K562 (cell line): ENCODE results near the gene ZNF652.

Experiments
- PHF8 ChIP-seq: fragments of 200-600 bp; sonication (generic); IDR thresholded peaks from 2 replicates; pipeline ENCODE4 v1.6.1; 2012; ENCODE audit warnings: mixed run types, mild to moderate bottlenecking, inconsistent platforms, low read length, moderate library complexity, borderline replicate concordance
- POLR2AphosphoS5 ChIP-seq: IDR thresholded peaks from 2 replicates; pipeline ENCODE4 v1.6.1; 2011; ENCODE audit warnings: mild to moderate bottlenecking, low read depth, low read length, moderate library complexity; ENCODE audit not compliant: control insufficient read depth, insufficient read depth
- PRDM10 ChIP-seq: fragments of 450-650 bp; IDR thresholded peaks from 2 replicates; pipeline ENCODE4 v1.6.1; 2018; ENCODE audit not compliant: partially characterized antibody
- RAD21 ChIP-seq, 2 experiments: fragments of 250-450 bp in 1 of 2; fragments of 450-650 bp in 1 of 2; sonication (Bioruptor Pico) in 1 of 2; formaldehyde crosslinking in 1 of 2; IDR thresholded peaks in 1 of 2; conservative IDR thresholded peaks in 1 of 2; 2 replicates each; pipeline versions ENCODE4 v1.4.0 to v1.8.0; 2020 to 2022; ENCODE audit warnings: mild to moderate bottlenecking in 2 of 2, moderate library complexity in 1 of 2
- USF2 ChIP-seq: sonication (generic); formaldehyde crosslinking; IDR thresholded peaks from 2 replicates; pipeline ENCODE4 v1.5.0; 2020; ENCODE audit warnings: missing genetic modification reagents
- ZBTB12 ChIP-seq: fragments of 250-450 bp; sonication (Bioruptor Pico); IDR thresholded peaks from 2 replicates; pipeline ENCODE4 v1.4.0; 2020
- ZKSCAN1 ChIP-seq: fragments of 150-350 bp; IDR thresholded peaks from 2 replicates; pipeline ENCODE4 v1.6.1; 2016; ENCODE audit warnings: low read depth, low read length
- ZNF184 ChIP-seq: sonication (generic); formaldehyde crosslinking; IDR thresholded peaks from 2 replicates; pipeline ENCODE4 v1.5.0; 2020; ENCODE audit warnings: missing genetic modification reagents
- ZNF780A ChIP-seq: fragments of 250-450 bp; sonication (Bioruptor Pico); IDR thresholded peaks from 2 replicates; pipeline ENCODE4 v1.5.0; 2021; ENCODE audit warnings: mild to moderate bottlenecking
- TF ChIP-seq, protein P1 (sequence below), 3 experiments: IDR thresholded peaks in 2 of 3; conservative IDR thresholded peaks in 1 of 3; 2 replicates each; pipeline ENCODE4 v1.5.1; 2011 to 2012; ENCODE audit warnings: low read length in 3 of 3, mild to moderate bottlenecking in 3 of 3, control low read depth in 2 of 3, improper control_type of control experiment in 1 of 3, inconsistent platforms in 1 of 3, low read depth in 1 of 3, mixed read lengths in 1 of 3, moderate library complexity in 1 of 3; ENCODE audit not compliant: insufficient read depth in 2 of 3
- TF ChIP-seq, protein P2 (sequence below): IDR thresholded peaks from 2 replicates; pipeline ENCODE4 v1.6.1; 2011; ENCODE audit warnings: borderline replicate concordance, low read depth, mild to moderate bottlenecking, moderate library complexity, low read length; ENCODE audit not compliant: insufficient read depth, poor library complexity, severe bottlenecking

- TF ChIP-seq, protein P1, sequence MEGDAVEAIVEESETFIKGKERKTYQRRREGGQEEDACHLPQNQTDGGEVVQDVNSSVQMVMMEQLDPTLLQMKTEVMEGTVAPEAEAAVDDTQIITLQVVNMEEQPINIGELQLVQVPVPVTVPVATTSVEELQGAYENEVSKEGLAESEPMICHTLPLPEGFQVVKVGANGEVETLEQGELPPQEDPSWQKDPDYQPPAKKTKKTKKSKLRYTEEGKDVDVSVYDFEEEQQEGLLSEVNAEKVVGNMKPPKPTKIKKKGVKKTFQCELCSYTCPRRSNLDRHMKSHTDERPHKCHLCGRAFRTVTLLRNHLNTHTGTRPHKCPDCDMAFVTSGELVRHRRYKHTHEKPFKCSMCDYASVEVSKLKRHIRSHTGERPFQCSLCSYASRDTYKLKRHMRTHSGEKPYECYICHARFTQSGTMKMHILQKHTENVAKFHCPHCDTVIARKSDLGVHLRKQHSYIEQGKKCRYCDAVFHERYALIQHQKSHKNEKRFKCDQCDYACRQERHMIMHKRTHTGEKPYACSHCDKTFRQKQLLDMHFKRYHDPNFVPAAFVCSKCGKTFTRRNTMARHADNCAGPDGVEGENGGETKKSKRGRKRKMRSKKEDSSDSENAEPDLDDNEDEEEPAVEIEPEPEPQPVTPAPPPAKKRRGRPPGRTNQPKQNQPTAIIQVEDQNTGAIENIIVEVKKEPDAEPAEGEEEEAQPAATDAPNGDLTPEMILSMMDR (IDR thresholded peaks at IDR 0.05 in 2 of 3, conservative IDR thresholded peaks at IDR 0.05 in 1 of 3; ENCODE audit: insufficient read depth in 2 of 3, low read depth in 1 of 3, low read length in 3 of 3), result peak; percentile 73 to 93 (median 80)
- TF ChIP-seq ZKSCAN1, result no peak
- no peak for TF ChIP-seq POLR2AphosphoS5
- TF ChIP-seq USF2 (CRISPR knock-in tag), result no peak
- no peak for TF ChIP-seq PRDM10
- no peak for TF ChIP-seq PHF8
- no peak for TF ChIP-seq ZNF780A (CRISPR knock-in tag)
- TF ChIP-seq RAD21 (CRISPR knock-in tag; conservative IDR thresholded peaks at IDR 0.05 in 1 of 2, IDR thresholded peaks at IDR 0.05 in 1 of 2), result peak; percentile 90 to 94
- no peak for TF ChIP-seq ZBTB12 (CRISPR knock-in tag)
- TF ChIP-seq, protein P2, sequence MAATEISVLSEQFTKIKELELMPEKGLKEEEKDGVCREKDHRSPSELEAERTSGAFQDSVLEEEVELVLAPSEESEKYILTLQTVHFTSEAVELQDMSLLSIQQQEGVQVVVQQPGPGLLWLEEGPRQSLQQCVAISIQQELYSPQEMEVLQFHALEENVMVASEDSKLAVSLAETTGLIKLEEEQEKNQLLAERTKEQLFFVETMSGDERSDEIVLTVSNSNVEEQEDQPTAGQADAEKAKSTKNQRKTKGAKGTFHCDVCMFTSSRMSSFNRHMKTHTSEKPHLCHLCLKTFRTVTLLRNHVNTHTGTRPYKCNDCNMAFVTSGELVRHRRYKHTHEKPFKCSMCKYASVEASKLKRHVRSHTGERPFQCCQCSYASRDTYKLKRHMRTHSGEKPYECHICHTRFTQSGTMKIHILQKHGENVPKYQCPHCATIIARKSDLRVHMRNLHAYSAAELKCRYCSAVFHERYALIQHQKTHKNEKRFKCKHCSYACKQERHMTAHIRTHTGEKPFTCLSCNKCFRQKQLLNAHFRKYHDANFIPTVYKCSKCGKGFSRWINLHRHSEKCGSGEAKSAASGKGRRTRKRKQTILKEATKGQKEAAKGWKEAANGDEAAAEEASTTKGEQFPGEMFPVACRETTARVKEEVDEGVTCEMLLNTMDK, result no peak
- no peak for TF ChIP-seq ZNF184 (CRISPR knock-in tag)
These were observed 46.3 kb downstream of the ZNF652 start for GRCh38 chr17:49315551-49316257.
